HepG2 (cell line): Measurements from ENCODE around the gene IPO13. TPM values are rescaled to one million over a fixed set of nuclear protein-coding genes. Genes with fewer than 3 reads are reported as not detected.

ENCODE experiments used
- AGO1 ChIP-seq: fragments of 200-400 bp; formaldehyde crosslinking; IDR thresholded peaks from 2 replicates; pipeline ENCODE4 v1.6.1; 2017; ENCODE audit warnings: mild to moderate bottlenecking, low read depth, low read length, moderate library complexity; ENCODE audit not compliant: poor library complexity, severe bottlenecking
- BRF2 ChIP-seq: sonication (generic); formaldehyde crosslinking; IDR thresholded peaks from 2 replicates; pipeline ENCODE4 v1.8.1; 2022; ENCODE audit warnings: mild to moderate bottlenecking, missing genetic modification reagents
- EEA1 ChIP-seq: sonication (generic); formaldehyde crosslinking; IDR thresholded peaks from 2 replicates; pipeline ENCODE4 v1.5.1; 2020; ENCODE audit warnings: mild to moderate bottlenecking, missing genetic modification reagents, borderline replicate concordance
- HHEX ChIP-seq: IDR thresholded peaks from 2 replicates; pipeline ENCODE4 v1.6.1; 2016; ENCODE audit warnings: control low read depth
- HMGXB4 ChIP-seq, 2 experiments: sonication (generic) in 1 of 2; formaldehyde crosslinking in 1 of 2; IDR thresholded peaks; 2 replicates each; pipeline versions ENCODE4 v1.4.0 to v1.6.1; 2018 to 2020; ENCODE audit warnings: missing genetic modification reagents in 2 of 2, borderline replicate concordance in 1 of 2, low read depth in 1 of 2, mild to moderate bottlenecking in 1 of 2, missing biosample characterization in 1 of 2
- LCORL ChIP-seq, 2 experiments: fragments of 450-650 bp in 1 of 2; sonication (generic) in 1 of 2; formaldehyde crosslinking in 1 of 2; IDR thresholded peaks; 2 replicates each; pipeline versions ENCODE4 v1.5.0 to v1.6.1; 2017 to 2020; ENCODE audit warnings: antibody characterized with exemption in 1 of 2, missing genetic modification reagents in 1 of 2
- PCBP2 ChIP-seq: fragments of 200-400 bp; formaldehyde crosslinking; optimal IDR thresholded peaks from 2 replicates; pipeline ENCODE3; 2018; ENCODE audit warnings: low read length, low read depth; ENCODE audit not compliant: poor library complexity, severe bottlenecking
- PITX1 ChIP-seq: sonication (generic); formaldehyde crosslinking; IDR thresholded peaks from 2 replicates; pipeline ENCODE4 v1.5.1; 2020; ENCODE audit warnings: mild to moderate bottlenecking, missing genetic modification reagents
- RARG ChIP-seq: sonication (generic); formaldehyde crosslinking; IDR thresholded peaks from 2 replicates; pipeline ENCODE4 v1.4.0; 2020; ENCODE audit warnings: low read depth, mild to moderate bottlenecking, missing genetic modification reagents
- REST ChIP-seq, 2 experiments: IDR thresholded peaks; 2 replicates each; pipeline ENCODE4 v1.6.1; 2011 to 2012; ENCODE audit warnings: low read length in 2 of 2, borderline replicate concordance in 1 of 2, low read depth in 1 of 2, mild to moderate bottlenecking in 1 of 2, moderate library complexity in 1 of 2
- RNF219 ChIP-seq: sonication (generic); formaldehyde crosslinking; IDR thresholded peaks from 2 replicates; pipeline ENCODE4 v1.5.0; 2020; ENCODE audit warnings: mild to moderate bottlenecking, missing genetic modification reagents
- TP53 ChIP-seq: sonication (generic); formaldehyde crosslinking; conservative IDR thresholded peaks from 2 replicates; pipeline ENCODE4 v1.4.0; 2020; ENCODE audit warnings: missing genetic modification reagents
- ZNF225 ChIP-seq: sonication (generic); formaldehyde crosslinking; IDR thresholded peaks from 2 replicates; pipeline ENCODE4 v1.4.0; 2020; ENCODE audit warnings: mild to moderate bottlenecking, missing genetic modification reagents
- ZNF768 ChIP-seq: sonication (generic); formaldehyde crosslinking; IDR thresholded peaks from 2 replicates; pipeline ENCODE4 v1.4.0; 2020; ENCODE audit warnings: missing genetic modification reagents
- ZNF784 ChIP-seq: sonication (generic); formaldehyde crosslinking; IDR thresholded peaks from 2 replicates; pipeline ENCODE4 v1.5.1; 2020; ENCODE audit warnings: missing genetic modification reagents, mild to moderate bottlenecking, borderline replicate concordance
- ZNF839 ChIP-seq: sonication (generic); formaldehyde crosslinking; IDR thresholded peaks from 2 replicates; pipeline ENCODE4 v1.4.0; 2020; ENCODE audit warnings: missing genetic modification reagents, mild to moderate bottlenecking, borderline replicate concordance
- ZSCAN29 ChIP-seq: sonication (generic); formaldehyde crosslinking; conservative IDR thresholded peaks from 2 replicates; pipeline ENCODE4 v1.4.0; 2020; ENCODE audit warnings: mild to moderate bottlenecking, missing genetic modification reagents
- polyA plus RNA-seq, 8 experiments: library from polyadenylated mRNA; depleted of rRNA in 3 of 8; stranded (reverse) in 7 of 8; unstranded in 1 of 8; fragments of >200 nt; fragmentation: Illumina TruSeq in 4 of 8; extraction: Trizol in 4 of 8; gene quantifications; 2 replicates each; pipeline versions ENCODE4 v1.2.1 to v1.2.3, GENCODE V29; 2011 to 2016; ENCODE audit warnings: low read depth in 4 of 8, missing spikeins in 1 of 8, mixed read lengths in 1 of 8; ENCODE audit not compliant: insufficient read depth in 1 of 8
- total RNA-seq, 5 experiments: library from RNA; depleted of rRNA; stranded (reverse); fragments of >200 nt; fragmentation: Illumina TruSeq; extraction: Trizol; gene quantifications; 2 replicates each; pipeline ENCODE4 v1.2.3, GENCODE V29; 2016; ENCODE audit warnings: low read depth in 1 of 5

Gene IPO13
- total and polyA plus RNA-seq, 2 of the 13 experiments (the other 11 are each of a cell fraction or from before 2014, with no cell fraction given), result 12.9 to 15.6 TPM

- TF ChIP-seq HMGXB4 (CRISPR knock-in tag; IDR thresholded peaks at IDR 0.05; ENCODE audit: borderline replicate concordance in 1 of 2, low read depth in 1 of 2) (peak; percentile 95 to 99), RNF219 (CRISPR knock-in tag) (no peak), RARG (CRISPR knock-in tag) (peak; percentile 82; the same call in 1 of the 2 replicates), BRF2 (peak; percentile 61; the same call in 1 of the 2 replicates), TP53 (CRISPR knock-in tag) (no peak; the same call in 1 of the 2 replicates), ZNF768 (CRISPR knock-in tag) (0 out of 2 replicates have a peak, but pooled peaks have one; percentile 43), REST (IDR thresholded peaks at IDR 0.05; ENCODE audit: borderline replicate concordance in 1 of 2, low read depth in 1 of 2, low read length in 2 of 2) (peak; percentile 41 to 94), HHEX (no peak), ZNF839 (peak; percentile 93), ZNF784 (peak; percentile 37; the same call in 1 of the 2 replicates), EEA1 (CRISPR knock-in tag) (no peak), PITX1 (CRISPR knock-in tag) (peak; percentile 78), PCBP2 (no peak), AGO1 (no peak), LCORL (IDR thresholded peaks at IDR 0.05) (no peak; the same call in 1 of the 2 replicates), LCORL (CRISPR knock-in tag; IDR thresholded peaks at IDR 0.05) (peak; percentile 83), ZNF225 (CRISPR knock-in tag) (peak; percentile 82), ZSCAN29 (CRISPR knock-in tag) (peak; percentile 89)
These were observed at the start of gene IPO13 (continued) for GRCh38 chr1:43946236-43947060.
